ENCODE results near the gene PTPN20. TPM values are rescaled to one million over a fixed set of nuclear protein-coding genes. Genes with fewer than 3 reads are reported as not detected.
A peak's percentile ranks its signal among the peaks of the same experiment; 100 is the strongest.

Gene PTPN20
- total RNA-seq, 1 experiment from 2014 or later = 9.5 TPM

GRCh38 chr10:47012214-47012613 lies 101.0 kb downstream of the PTPN20 start:
- intact Hi-C loops (cut with micrococcal nuclease; ENCODE audit: unreplicated experiment) = no loop called here
- TF ChIP-seq REST (IDR thresholded peaks at IDR 0.05; ENCODE audit: insufficient read depth in 1 of 2, low read depth in 2 of 2, low read length in 1 of 2) = peak in 1 of 2 experiments; percentile 60; a peak in 2 of 4 replicates
- no peak for TF ChIP-seq TCF7L2 (IDR thresholded peaks at IDR 0.05; ENCODE audit: low read depth, low read length)
- ChIA-PET POLR2A (no interaction called here), CTCF (no interaction called here)
- ATAC-seq (no peak), DNase-seq (ENCODE audit: low read depth, low spot score) (no peak)
- no peaks in the 10 kb centered on the region for H3K36me3 ChIP-seq (ENCODE audit: control insufficient read depth, insufficient read depth, low read length)
- H3K4me1 ChIP-seq (ENCODE audit: control insufficient read depth, insufficient read depth, low read length) = no peaks in the 10 kb centered on the region
- no peaks in the 10 kb centered on the region for H3K27me3 ChIP-seq (ENCODE audit: control insufficient read depth, insufficient read depth, low read length)
- no TSS peak for BruUV-seq (replicated peaks)
- H3K4me3 ChIP-seq (ENCODE audit: low read depth in 2 of 2, low read length in 2 of 2) = no peak overlapping the region
- in situ Hi-C loops (cut with HindIII; ENCODE audit: low pct_unique_long_range_greater_than_20kb, low sequenced_read_pairs) = no loop called here
- no peaks in the 10 kb centered on the region for H3K9me3 ChIP-seq (ENCODE audit: control insufficient read depth, insufficient read depth, low read depth, low read length)
- no peak overlapping the region for H3K27ac ChIP-seq (ENCODE audit: low read length)

GRCh38 chr10:47013507-47014154 lies 102.4 kb downstream of the PTPN20 start:
- no peak for DNase-seq (ENCODE audit: low read depth, low spot score)
- in situ Hi-C loops (cut with HindIII; ENCODE audit: low pct_unique_long_range_greater_than_20kb, low sequenced_read_pairs) = no loop called here
- TF ChIP-seq REST (IDR thresholded peaks at IDR 0.05; ENCODE audit: insufficient read depth in 1 of 2, low read depth in 2 of 2, low read length in 1 of 2) (no peak), POLR2AphosphoS5 (IDR thresholded peaks at IDR 0.05; ENCODE audit: low read depth, low read length) (no peak), CTCF (IDR thresholded peaks at IDR 0.05) (no peak), SIN3A (IDR thresholded peaks at IDR 0.05; ENCODE audit: borderline replicate concordance, insufficient read depth, low read depth, low read length) (no peak), TCF7L2 (IDR thresholded peaks at IDR 0.05; ENCODE audit: low read depth, low read length) (no peak)
- Histone ChIP-seq H3K27ac (ENCODE audit: low read length) (no peak overlapping the region), H3K4me3 (ENCODE audit: low read depth in 2 of 2, low read length in 2 of 2) (no peak overlapping the region), H3K27me3 (ENCODE audit: control insufficient read depth, insufficient read depth, low read length) (no peaks in the 10 kb centered on the region), H3K9me3 (ENCODE audit: control insufficient read depth, insufficient read depth, low read depth, low read length) (no peaks in the 10 kb centered on the region), H3K36me3 (ENCODE audit: control insufficient read depth, insufficient read depth, low read length) (no peaks in the 10 kb centered on the region), H3K4me1 (ENCODE audit: control insufficient read depth, insufficient read depth, low read length) (no peaks in the 10 kb centered on the region)
- intact Hi-C loops (cut with micrococcal nuclease; ENCODE audit: unreplicated experiment) = no loop called here
- POLR2A ChIA-PET = interaction anchor here (0.6 kb wide), 3 partner anchors 83 to 440 kb away, joined by 3 to 10 read pairs (median 4); no protein-coding TSS in a partner anchor
- CTCF ChIA-PET = interaction anchor here (0.6 kb wide), 1 partner anchor 38 kb away, joined by 3 read pairs; no protein-coding TSS in a partner anchor
- ATAC-seq = no peak; the same call in 1 of the 2 replicates
- BruUV-seq (replicated peaks) = no TSS peak

All from Panc1 (cell line).